H1 (cell line): Measurements from ENCODE around the gene NPC2. TPM values are rescaled to one million over a fixed set of nuclear protein-coding genes. Genes with fewer than 3 reads are reported as not detected.
A peak's percentile ranks its signal among the peaks of the same experiment; 100 is the strongest.

Experiments used
- CTCF ChIA-PET: fragments of 300-600 bp; sonication (Branson Sonifier 250); formaldehyde crosslinking; loops from one replicate; lab custom pipeline; 2021; ENCODE audit not compliant: partially characterized antibody; lab: Charles Lee
- POLR2A ChIA-PET: fragments of 300-600 bp; sonication (Branson Sonifier 250); formaldehyde crosslinking; loops from one replicate; lab custom pipeline; 2021; ENCODE audit warnings: inconsistent platforms; ENCODE audit not compliant: partially characterized antibody; lab: Charles Lee
- DNase-seq, 2 experiments: peaks; one replicate each; pipeline versions ENCODE4 v3.0.0 to v3.0.0-alpha.2; 2010 to 2022; ENCODE audit warnings: low spot score in 2 of 2, low read depth in 1 of 2, mixed read lengths in 1 of 2
- FAIRE-seq: peaks from 2 replicates; lab custom pipeline; 2011; peaks lifted over from hg19 to GRCh38; lab: Jason Lieb, UNC
- H2AFZ ChIP-seq: 2 replicates; pipeline ENCODE4 v1.8.1; 2012; ENCODE audit warnings: low read length, inconsistent platforms
- H2AK5ac ChIP-seq: 2 replicates; pipeline ENCODE4 v1.6.1; 2013; ENCODE audit warnings: low read depth, low read length
- H2BK120ac ChIP-seq: replicated peaks from 2 replicates; pipeline ENCODE3; 2013; ENCODE audit warnings: low read depth, low read length, inconsistent platforms
- H2BK12ac ChIP-seq: 2 replicates; pipeline ENCODE4 v1.6.1; 2013; ENCODE audit warnings: low read depth, low read length
- H2BK15ac ChIP-seq: 2 replicates; pipeline ENCODE4 v1.6.1; 2013; ENCODE audit warnings: low read length
- H2BK20ac ChIP-seq: 2 replicates; pipeline ENCODE4 v1.6.1; 2013; ENCODE audit warnings: low read length
- H2BK5ac ChIP-seq: 2 replicates; pipeline ENCODE4 v1.6.1; 2013; ENCODE audit warnings: low read depth, low read length
- H3K14ac ChIP-seq: 2 replicates; pipeline ENCODE4 v1.6.1; 2013; ENCODE audit warnings: inconsistent platforms; ENCODE audit not compliant: insufficient read length
- H3K18ac ChIP-seq: 2 replicates; pipeline ENCODE4 v1.6.1; 2013; ENCODE audit warnings: low read length; ENCODE audit errors: extremely low read depth
- H3K23ac ChIP-seq: 2 replicates; pipeline ENCODE4 v1.6.1; 2013; ENCODE audit warnings: inconsistent platforms; ENCODE audit not compliant: insufficient read length
- H3K23me2 ChIP-seq: 2 replicates; pipeline ENCODE4 v1.6.1; 2013; ENCODE audit warnings: low read depth, low read length
- H3K27ac ChIP-seq: 2 replicates; pipeline ENCODE4 v1.6.1; 2011; ENCODE audit warnings: low read depth, low read length, inconsistent platforms
- H3K27me3 ChIP-seq, 4 experiments: replicated peaks in 1 of 4; 1 replicate in 1 of 4; 2 replicates in 3 of 4; pipeline versions ENCODE4 v1.6.1 to v1.8.1; 2011 to 2013; ENCODE audit warnings: low read length in 3 of 4, mild to moderate bottlenecking in 3 of 4, inconsistent platforms in 2 of 4, mixed read lengths in 2 of 4, moderate library complexity in 1 of 4; ENCODE audit not compliant: control insufficient read depth in 3 of 4, insufficient read depth in 3 of 4; ENCODE audit errors: extremely low read depth in 1 of 4
- H3K36me3 ChIP-seq, 4 experiments: 2 replicates each; pipeline versions ENCODE4 v1.6.1 to v1.8.1; 2011 to 2013; ENCODE audit warnings: mild to moderate bottlenecking in 4 of 4, low read length in 3 of 4, moderate library complexity in 2 of 4, control low read depth in 1 of 4, inconsistent platforms in 1 of 4; ENCODE audit not compliant: insufficient read depth in 4 of 4, control insufficient read depth in 2 of 4
- H3K4ac ChIP-seq: replicated peaks from 2 replicates; pipeline ENCODE3; 2013; ENCODE audit warnings: low read length, low read depth, mixed read lengths, inconsistent platforms; ENCODE audit not compliant: insufficient read length
- H3K4me1 ChIP-seq, 4 experiments: replicated peaks in 1 of 4; 1 replicate in 1 of 4; 2 replicates in 3 of 4; pipeline versions ENCODE4 v1.6.1 to v1.8.1; 2011 to 2013; ENCODE audit warnings: low read length in 3 of 4, inconsistent platforms in 2 of 4, mixed read lengths in 1 of 4; ENCODE audit not compliant: insufficient read depth in 4 of 4, control insufficient read depth in 3 of 4
- H3K4me2 ChIP-seq, 2 experiments: 2 replicates each; pipeline versions ENCODE4 v1.6.1 to v1.8.1; 2011 to 2013; ENCODE audit warnings: low read depth in 2 of 2, low read length in 2 of 2, control low read depth in 1 of 2, inconsistent platforms in 1 of 2, mild to moderate bottlenecking in 1 of 2; ENCODE audit not compliant: insufficient read depth in 1 of 2
- H3K4me3 ChIP-seq, 4 experiments: fragments of 200-600, 300-600 bp in 1 of 4; sonication (generic), shearing (Covaris generic), sonication (Bioruptor Twin) in 1 of 4; 2 replicates each; pipeline versions ENCODE4 v1.5.1 to v1.8.1; 2011 to 2016; ENCODE audit warnings: low read length in 4 of 4, low read depth in 3 of 4, control low read depth in 2 of 4, inconsistent platforms in 2 of 4, mild to moderate bottlenecking in 2 of 4, mixed read lengths in 1 of 4, moderate library complexity in 1 of 4; ENCODE audit not compliant: insufficient read depth in 2 of 4; ENCODE audit errors: extremely low read depth in 1 of 4
- H3K56ac ChIP-seq: replicated peaks from 2 replicates; pipeline ENCODE3; 2013; ENCODE audit warnings: low read depth, mild to moderate bottlenecking, mixed read lengths, low read length, inconsistent platforms; ENCODE audit not compliant: insufficient read length
- H3K79me1 ChIP-seq: 2 replicates; pipeline ENCODE4 v1.6.1; 2013; ENCODE audit warnings: low read depth, low read length, control low read depth
- H3K79me2 ChIP-seq, 2 experiments: 2 replicates each; pipeline versions ENCODE4 v1.6.1 to v1.8.1; 2012 to 2013; ENCODE audit warnings: low read length in 2 of 2, mild to moderate bottlenecking in 2 of 2, inconsistent platforms in 1 of 2; ENCODE audit not compliant: insufficient read depth in 2 of 2, control insufficient read depth in 1 of 2
- H3K9ac ChIP-seq, 4 experiments: replicated peaks in 1 of 4; 1 replicate in 1 of 4; 2 replicates in 3 of 4; pipeline versions ENCODE4 v1.6.1 to v1.8.1; 2011 to 2013; ENCODE audit warnings: low read depth in 3 of 4, low read length in 3 of 4, control low read depth in 2 of 4, mild to moderate bottlenecking in 2 of 4, moderate library complexity in 2 of 4, inconsistent platforms in 1 of 4; ENCODE audit errors: extremely low read depth in 1 of 4
- H3K9me3 ChIP-seq, 2 experiments: 2 replicates each; pipeline versions ENCODE4 v1.6.1 to v1.8.1; 2012 to 2013; ENCODE audit warnings: mild to moderate bottlenecking in 2 of 2, moderate library complexity in 2 of 2, control low read depth in 1 of 2, inconsistent platforms in 1 of 2, low read depth in 1 of 2, low read length in 1 of 2, mixed read lengths in 1 of 2; ENCODE audit not compliant: insufficient read depth in 2 of 2
- H4K20me1 ChIP-seq, 2 experiments: replicated peaks in 1 of 2; 2 replicates each; pipeline versions ENCODE3 to v1.8.1; 2011 to 2013; ENCODE audit warnings: inconsistent platforms in 2 of 2, low read length in 2 of 2, mild to moderate bottlenecking in 1 of 2; ENCODE audit not compliant: insufficient read depth in 2 of 2, control insufficient read depth in 1 of 2
- H4K5ac ChIP-seq: 2 replicates; pipeline ENCODE4 v1.6.1; 2013; ENCODE audit warnings: low read length, low read depth, mixed read lengths, inconsistent platforms; ENCODE audit not compliant: insufficient read length
- H4K8ac ChIP-seq: 2 replicates; pipeline ENCODE4 v1.8.0; 2013; ENCODE audit warnings: mild to moderate bottlenecking, moderate library complexity, low read length, inconsistent platforms; ENCODE audit not compliant: insufficient read depth; ENCODE audit errors: extremely low read depth
- H4K91ac ChIP-seq: replicated peaks from 2 replicates; pipeline ENCODE3; 2013; ENCODE audit warnings: low read length, mixed read lengths, inconsistent platforms; ENCODE audit not compliant: insufficient read length
- SP2 ChIP-seq: IDR thresholded peaks from 2 replicates; pipeline ENCODE4 v1.6.1; 2012; ENCODE audit warnings: mild to moderate bottlenecking, low read length, inconsistent platforms
- WGBS, 2 experiments: shearing (Covaris generic) in 1 of 2; methylation state at CpG; one replicate each; pipeline versions ENCODE4 v1.1.6 to v1.1.7; 2013 to 2015; ENCODE audit warnings: low lambda C conversion rate in 2 of 2, mixed read lengths in 2 of 2, inconsistent platforms in 1 of 2, low coverage in 1 of 2, missing lambda C conversion rate in 1 of 2; ENCODE audit not compliant: insufficient replicate concordance in 2 of 2, insufficient coverage in 1 of 2, insufficient read length in 1 of 2; ENCODE audit errors: extremely low coverage in 1 of 2, missing lambda C conversion rate in 1 of 2; 5-methylcytosine and 5-hydroxymethylcytosine counted together
- polyA plus RNA-seq, 7 experiments: library from polyadenylated mRNA; depleted of rRNA in 3 of 7; stranded (reverse) in 5 of 7; unstranded in 2 of 7; fragments of >200 nt in 5 of 7; fragments of 200-250 nt in 2 of 7; gene quantifications; 1 replicate in 5 of 7; 2 replicates in 1 of 7; 4 replicates in 1 of 7; pipeline versions ENCODE4 v1.2.1 to v1.2.3, GENCODE V29; 2011 to 2013; ENCODE audit warnings: missing spikeins in 2 of 7, mixed read lengths in 2 of 7
- total RNA-seq: library from RNA; stranded (reverse); fragmentation: NEBNext Ultra II Directional; extraction: Animal tissue kit (Norgen Biotek cat#: 25700); gene quantifications from 2 replicates; pipeline ENCODE4 v1.2.1, GENCODE V29; 2021

Gene NPC2
- total and polyA plus RNA-seq, 2 of the 8 experiments (the other 6 are each of a cell fraction or from before 2014, with no cell fraction given) = 178 to 258 TPM

DNA sequence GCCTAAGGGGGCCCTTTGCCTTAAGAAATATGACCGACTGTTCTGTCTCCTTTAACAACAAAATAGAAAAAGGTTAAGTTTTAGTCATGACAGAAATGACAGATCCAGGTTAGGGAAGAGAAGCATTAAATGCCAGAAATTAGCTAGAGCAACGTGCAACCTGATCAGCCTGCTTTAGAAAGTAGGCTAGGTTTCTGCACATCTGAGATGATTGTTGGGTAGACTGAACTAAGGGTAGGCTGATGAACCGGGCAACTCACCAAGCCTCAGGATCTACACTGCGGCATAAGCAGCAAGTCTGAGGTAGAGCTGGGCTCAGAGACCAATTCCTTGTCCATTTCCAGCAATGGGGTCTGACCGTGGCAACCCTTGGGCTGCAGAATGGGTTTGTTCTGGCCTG is 29.4 kb downstream of the NPC2 start:
- no peak overlapping the region for H3K23ac ChIP-seq
- peaks cover 0 to 3% (median 1%) of the 10 kb centered on the region in 4 experiments; a peak in 5 of 7 replicates for H3K4me1 ChIP-seq
- H4K91ac ChIP-seq = no peak overlapping the region
- no peak overlapping the region for H2AFZ ChIP-seq
- FAIRE-seq (no peak), DNase-seq (peak in 1 of 2 experiments; percentile 1)
- no peak overlapping the region for H3K18ac ChIP-seq
- no peak overlapping the region for H3K56ac ChIP-seq
- H4K20me1 ChIP-seq = no peaks in the 10 kb centered on the region
- WGBS, 2 experiments = 91% methylated on average over 5 of the region's 5 CpGs; no CpG with 5 or more reads in 1 of the 2 experiments
- no peaks in the 10 kb centered on the region for H3K79me1 ChIP-seq
- H4K8ac ChIP-seq = no peak overlapping the region
- H3K9ac ChIP-seq = no peak overlapping the region
- H3K4ac ChIP-seq = no peak overlapping the region
- H2BK5ac ChIP-seq = no peak overlapping the region
- H3K27me3 ChIP-seq = no peaks in the 10 kb centered on the region
- no peak overlapping the region for H3K14ac ChIP-seq
- CTCF ChIA-PET = interaction anchor here (0.5 to 18.2 kb wide), 9 partner anchors 14 to 1410 kb away, joined by 3 to 181 read pairs (median 3); no protein-coding TSS in a partner anchor
- H2BK20ac ChIP-seq = no peak overlapping the region
- H3K4me2 ChIP-seq = no peak overlapping the region
- no peaks in the 10 kb centered on the region for H3K36me3 ChIP-seq
- TF ChIP-seq SP2 = no peak
- no peak overlapping the region for H2BK12ac ChIP-seq
- no peak overlapping the region for H3K4me3 ChIP-seq
- H2AK5ac ChIP-seq = no peak overlapping the region
- no peaks in the 10 kb centered on the region for H3K9me3 ChIP-seq
- H2BK15ac ChIP-seq = no peak overlapping the region
- no peak overlapping the region for H4K5ac ChIP-seq
- no peak overlapping the region for H3K27ac ChIP-seq
- no peaks in the 10 kb centered on the region for H3K23me2 ChIP-seq
- H2BK120ac ChIP-seq = no peak overlapping the region
- POLR2A ChIA-PET = interaction anchor here (0.6 to 1.3 kb wide), 6 partner anchors 13 to 114 kb away, joined by 3 to 4 read pairs (median 3); no protein-coding TSS in a partner anchor
- no peaks in the 10 kb centered on the region for H3K79me2 ChIP-seq
